Keratinocyte (primary cell): ENCODE measurements around the gene CISH. TPM values are rescaled to one million over a fixed set of nuclear protein-coding genes. Genes with fewer than 3 reads are reported as not detected.

Experiments
- DNase-seq: peaks from one replicate; pipeline ENCODE4 v3.0.0-alpha.2; 2011; ENCODE audit warnings: low read depth, missing footprints, low spot score
- FAIRE-seq: peaks from 2 replicates; lab custom pipeline; 2011; peaks lifted over from hg19 to GRCh38; lab: Jason Lieb, UNC
- H2AFZ ChIP-seq: 2 replicates; pipeline ENCODE4 v1.6.0; 2012; ENCODE audit warnings: low read length, control low read depth, inconsistent platforms; ENCODE audit not compliant: control insufficient read depth
- H3K27ac ChIP-seq: 2 replicates; pipeline ENCODE4 v1.5.1; 2011; ENCODE audit warnings: low read length; ENCODE audit not compliant: control insufficient read depth, insufficient read depth
- H3K27me3 ChIP-seq: 3 replicates; pipeline ENCODE4 v1.6.0; 2011; ENCODE audit warnings: low read length; ENCODE audit not compliant: control insufficient read depth, insufficient read depth; ENCODE audit errors: extremely low read depth
- H3K36me3 ChIP-seq, 2 experiments: 2 replicates in 1 of 2; 3 replicates in 1 of 2; pipeline ENCODE4 v1.5.1; 2011; ENCODE audit warnings: low read length in 2 of 2, mild to moderate bottlenecking in 1 of 2; ENCODE audit not compliant: control insufficient read depth in 2 of 2, insufficient read depth in 2 of 2; ENCODE audit errors: extremely low read depth in 1 of 2
- H3K4me1 ChIP-seq: 3 replicates; pipeline ENCODE4 v1.5.1; 2011; ENCODE audit warnings: low read length; ENCODE audit not compliant: control insufficient read depth, insufficient read depth; ENCODE audit errors: extremely low read depth
- H3K4me2 ChIP-seq: 3 replicates; pipeline ENCODE4 v1.6.0; 2011; ENCODE audit warnings: low read depth, low read length; ENCODE audit not compliant: control insufficient read depth, insufficient read depth; ENCODE audit errors: extremely low read depth
- H3K4me3 ChIP-seq, 3 experiments: fragments of 200-600 bp in 1 of 3; sonication (generic) in 1 of 3; 2 replicates in 2 of 3; 3 replicates in 1 of 3; pipeline ENCODE4 v1.5.1; 2011 to 2016; ENCODE audit warnings: low read length in 3 of 3, mild to moderate bottlenecking in 3 of 3, control low read depth in 2 of 3, inconsistent platforms in 1 of 3, low read depth in 1 of 3, mixed read lengths in 1 of 3, mixed run types in 1 of 3, moderate library complexity in 1 of 3; ENCODE audit not compliant: control insufficient read depth in 2 of 3, insufficient read depth in 2 of 3; ENCODE audit errors: extremely low read depth in 1 of 3
- H3K79me2 ChIP-seq: 2 replicates; pipeline ENCODE4 v1.6.0; 2012; ENCODE audit warnings: low read length; ENCODE audit not compliant: control insufficient read depth, insufficient read depth
- H3K9ac ChIP-seq: 3 replicates; pipeline ENCODE4 v1.6.0; 2011; ENCODE audit warnings: low read length; ENCODE audit not compliant: control insufficient read depth, insufficient read depth; ENCODE audit errors: extremely low read depth
- H3K9me1 ChIP-seq: 3 replicates; pipeline ENCODE4 v1.6.0; 2011; ENCODE audit warnings: low read length; ENCODE audit not compliant: control insufficient read depth, insufficient read depth; ENCODE audit errors: extremely low read depth
- H3K9me3 ChIP-seq: 2 replicates; pipeline ENCODE4 v1.5.1; 2012; ENCODE audit warnings: low read depth, low read length; ENCODE audit not compliant: control insufficient read depth
- H4K20me1 ChIP-seq: 3 replicates; pipeline ENCODE4 v1.6.0; 2011; ENCODE audit warnings: low read length; ENCODE audit not compliant: control insufficient read depth, insufficient read depth; ENCODE audit errors: extremely low read depth
- EZH2 ChIP-seq: IDR thresholded peaks from one replicate; pipeline ENCODE4 v1.6.1; 2012; ENCODE audit warnings: inconsistent platforms, mild to moderate bottlenecking, low read length, moderate library complexity
- dilution Hi-C: fragments of 300-500 bp; cut with MboI; formaldehyde crosslinking; loops from one replicate; pipeline ENCODE4 v1.7.0; 2020; ENCODE audit warnings: low sequenced_read_pairs; ENCODE audit not compliant: extremely low pct_ligation_motif_present
- polyA plus RNA-seq, 5 experiments: library from polyadenylated mRNA; depleted of rRNA in 3 of 5; stranded (reverse) in 3 of 5; stranded (forward) in 1 of 5; unstranded in 1 of 5; fragments of >200 nt; gene quantifications; 1 replicate in 1 of 5; 2 replicates in 3 of 5; 3 replicates in 1 of 5; pipeline versions ENCODE4 v1.2.1 to v1.2.3, GENCODE V29; 2011 to 2012; ENCODE audit warnings: missing spikeins in 2 of 5, low read depth in 1 of 5, low replicate concordance in 1 of 5
- TF ChIP-seq, protein P1 (sequence below), 3 experiments: IDR thresholded peaks in 1 of 3; conservative IDR thresholded peaks in 1 of 3; optimal IDR thresholded peaks in 1 of 3; 2 replicates in 2 of 3; 3 replicates in 1 of 3; pipeline versions ENCODE3 to v1.5.1; 2011; ENCODE audit warnings: low read length in 3 of 3, mild to moderate bottlenecking in 3 of 3, moderate library complexity in 2 of 3, control low read depth in 1 of 3, inconsistent platforms in 1 of 3; ENCODE audit not compliant: insufficient read depth in 2 of 3; ENCODE audit errors: extremely low read depth in 1 of 3

CISH gene
- polyA plus RNA-seq, 1 donor (not counting 4 experiments of a cell fraction or from before 2014, with no cell fraction given), result 1.8 TPM

DNA sequence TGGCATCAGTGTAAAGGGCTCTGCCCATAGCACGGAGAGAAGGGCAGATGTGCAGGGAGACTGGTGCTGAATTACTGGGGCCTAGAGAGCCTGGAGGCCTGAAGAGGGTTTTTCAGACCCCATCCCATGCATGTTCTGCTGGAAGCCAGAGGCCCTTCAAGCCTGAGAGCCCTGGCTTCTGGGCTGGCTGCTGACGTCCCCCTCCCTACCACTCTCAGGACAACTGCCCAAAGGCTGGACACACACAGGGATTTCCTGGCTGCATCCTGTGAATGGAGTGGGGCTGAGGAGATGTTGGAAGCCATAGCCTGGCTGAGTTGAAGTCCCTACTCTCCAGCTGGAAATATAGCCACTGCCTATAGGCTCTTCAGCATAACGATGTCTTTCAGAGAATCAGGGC lies 46.2 kb upstream of the CISH start:
- no peaks in the 10 kb centered on the region for H3K36me3 ChIP-seq
- no peak for FAIRE-seq
- DNase-seq, result no peak
- no peaks in the 10 kb centered on the region for H3K9me3 ChIP-seq
- TF ChIP-seq EZH2, result no peak
- TF ChIP-seq, protein P1, sequence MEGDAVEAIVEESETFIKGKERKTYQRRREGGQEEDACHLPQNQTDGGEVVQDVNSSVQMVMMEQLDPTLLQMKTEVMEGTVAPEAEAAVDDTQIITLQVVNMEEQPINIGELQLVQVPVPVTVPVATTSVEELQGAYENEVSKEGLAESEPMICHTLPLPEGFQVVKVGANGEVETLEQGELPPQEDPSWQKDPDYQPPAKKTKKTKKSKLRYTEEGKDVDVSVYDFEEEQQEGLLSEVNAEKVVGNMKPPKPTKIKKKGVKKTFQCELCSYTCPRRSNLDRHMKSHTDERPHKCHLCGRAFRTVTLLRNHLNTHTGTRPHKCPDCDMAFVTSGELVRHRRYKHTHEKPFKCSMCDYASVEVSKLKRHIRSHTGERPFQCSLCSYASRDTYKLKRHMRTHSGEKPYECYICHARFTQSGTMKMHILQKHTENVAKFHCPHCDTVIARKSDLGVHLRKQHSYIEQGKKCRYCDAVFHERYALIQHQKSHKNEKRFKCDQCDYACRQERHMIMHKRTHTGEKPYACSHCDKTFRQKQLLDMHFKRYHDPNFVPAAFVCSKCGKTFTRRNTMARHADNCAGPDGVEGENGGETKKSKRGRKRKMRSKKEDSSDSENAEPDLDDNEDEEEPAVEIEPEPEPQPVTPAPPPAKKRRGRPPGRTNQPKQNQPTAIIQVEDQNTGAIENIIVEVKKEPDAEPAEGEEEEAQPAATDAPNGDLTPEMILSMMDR (optimal IDR thresholded peaks at IDR 0.05 in 1 of 3, IDR thresholded peaks at IDR 0.05 in 1 of 3, conservative IDR thresholded peaks at IDR 0.05 in 1 of 3; ENCODE audit: extremely low read depth in 1 of 3, insufficient read depth in 2 of 3, low read length in 3 of 3), result no peak
- H3K9ac ChIP-seq, result no peak overlapping the region
- H3K9me1 ChIP-seq, result no peaks in the 10 kb centered on the region
- H4K20me1 ChIP-seq, result no peaks in the 10 kb centered on the region
- no peaks in the 10 kb centered on the region for H3K79me2 ChIP-seq
- H3K27ac ChIP-seq, result no peak overlapping the region
- no peak overlapping the region for H3K4me2 ChIP-seq
- no peaks in the 10 kb centered on the region for H3K27me3 ChIP-seq
- H3K4me3 ChIP-seq, result no peak overlapping the region
- H2AFZ ChIP-seq, result no peak overlapping the region
- dilution Hi-C loops, result no loop called here
- H3K4me1 ChIP-seq, result peaks cover 16% of the 10 kb centered on the region

DNA sequence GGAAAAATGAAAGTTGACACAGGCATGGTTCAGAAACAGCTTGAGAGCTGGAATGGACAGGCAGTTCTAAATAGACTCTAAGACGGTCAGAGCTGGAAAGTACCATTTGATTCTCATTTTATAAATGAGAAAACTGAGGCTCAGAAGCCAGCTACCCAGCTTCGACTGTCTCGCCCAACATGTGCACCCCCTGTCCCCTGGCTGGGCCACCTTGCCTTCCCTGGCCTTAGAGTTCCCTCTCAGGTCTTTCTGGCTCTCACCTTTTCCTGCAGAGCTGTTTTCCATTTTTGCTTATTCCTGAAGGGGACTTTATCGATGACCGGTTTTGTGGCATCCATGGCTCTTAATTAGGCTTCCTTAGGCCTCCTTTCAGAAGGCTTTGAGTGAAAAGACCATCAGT lies 45.8 kb upstream of the CISH start:
- DNase-seq, result no peak

More for the DNA sequence above, 45.8 kb upstream of the CISH start:
- no peak for TF ChIP-seq EZH2
- TF ChIP-seq, protein P1 (optimal IDR thresholded peaks at IDR 0.05 in 1 of 3, IDR thresholded peaks at IDR 0.05 in 1 of 3, conservative IDR thresholded peaks at IDR 0.05 in 1 of 3; ENCODE audit: extremely low read depth in 1 of 3, insufficient read depth in 2 of 3, low read length in 3 of 3), result no peak
- Histone ChIP-seq H3K9me1 (no peaks in the 10 kb centered on the region), H3K9ac (no peak overlapping the region), H3K79me2 (no peaks in the 10 kb centered on the region), H3K9me3 (no peaks in the 10 kb centered on the region), H3K4me2 (no peak overlapping the region), H3K4me3 (no peak overlapping the region), H2AFZ (no peak overlapping the region), H3K27me3 (no peaks in the 10 kb centered on the region), H3K4me1 (peaks cover 14% of the 10 kb centered on the region), H3K27ac (no peak overlapping the region), H3K36me3 (no peaks in the 10 kb centered on the region), H4K20me1 (no peaks in the 10 kb centered on the region)
- FAIRE-seq, result no peak
- dilution Hi-C loops, result no loop called here
